Duodenal mucosa (tissue), 2 donors: ENCODE measurements around the gene ADARB2.

Experiments used
- H3K27ac ChIP-seq: one replicate; pipeline ENCODE4 v1.7.0; 2013; ENCODE audit warnings: low read depth, low read length
- H3K27me3 ChIP-seq, 2 donors: one replicate each; pipeline ENCODE4 v1.7.0; 2013; ENCODE audit warnings: low read length in 2 of 2, control low read depth in 1 of 2; ENCODE audit not compliant: insufficient read depth in 2 of 2, control insufficient read depth in 1 of 2
- H3K36me3 ChIP-seq, 2 donors: one replicate each; pipeline ENCODE4 v1.7.0; 2013; ENCODE audit warnings: low read length in 2 of 2, control low read depth in 1 of 2; ENCODE audit not compliant: insufficient read depth in 2 of 2, control insufficient read depth in 1 of 2
- H3K4me1 ChIP-seq, 2 donors: one replicate each; pipeline ENCODE4 v1.7.0; 2013; ENCODE audit warnings: low read length in 2 of 2, control low read depth in 1 of 2; ENCODE audit not compliant: insufficient read depth in 2 of 2, control insufficient read depth in 1 of 2
- H3K4me3 ChIP-seq, 2 donors: one replicate each; pipeline ENCODE4 v1.7.0; 2013; ENCODE audit warnings: low read length in 2 of 2, low read depth in 1 of 2
- H3K9ac ChIP-seq, 2 donors: one replicate each; pipeline ENCODE4 v1.7.0; 2013; ENCODE audit warnings: low read length in 2 of 2, low read depth in 1 of 2
- H3K9me3 ChIP-seq, 2 donors: one replicate each; pipeline ENCODE4 v1.7.0; 2013; ENCODE audit warnings: low read length in 2 of 2, control low read depth in 1 of 2; ENCODE audit not compliant: control insufficient read depth in 1 of 2

The ADARB2 gene

GRCh38 chr10:1716839-1717238 is 20.5 kb downstream of the ADARB2 start:
- Histone ChIP-seq H3K4me1 (no peaks in the 10 kb centered on the region), H3K27me3 (peaks cover 4 to 8% of the 10 kb centered on the region in 2 donors), H3K36me3 (no peaks in the 10 kb centered on the region), H3K9ac (no peak overlapping the region), H3K9me3 (no peaks in the 10 kb centered on the region), H3K4me3 (no peak overlapping the region), H3K27ac (no peak overlapping the region)

DNA sequence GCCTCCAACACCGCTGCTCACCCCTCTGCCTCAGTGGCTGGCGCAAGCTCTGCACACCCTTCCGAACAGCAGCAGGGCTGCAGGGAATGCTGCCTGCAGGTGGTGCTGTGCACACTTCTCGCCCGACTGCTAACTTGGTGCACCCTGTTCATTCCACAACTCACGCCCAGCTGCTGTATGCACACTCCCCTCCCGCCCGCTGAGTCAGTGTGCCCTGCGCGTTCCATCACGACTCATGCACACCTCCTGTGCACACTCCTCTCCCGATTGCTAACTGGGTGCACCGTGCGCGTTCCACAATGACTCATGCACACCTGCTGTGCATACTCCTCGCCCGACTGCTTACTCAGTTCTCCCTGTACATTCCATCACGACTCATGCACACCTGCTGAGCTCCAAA is 21.5 kb downstream of the ADARB2 start:
- Histone ChIP-seq H3K9ac (no peak overlapping the region), H3K27ac (no peak overlapping the region), H3K4me3 (no peak overlapping the region), H3K9me3 (no peaks in the 10 kb centered on the region), H3K36me3 (no peaks in the 10 kb centered on the region), H3K27me3 (peaks cover 4 to 8% of the 10 kb centered on the region in 2 donors), H3K4me1 (no peaks in the 10 kb centered on the region)

DNA sequence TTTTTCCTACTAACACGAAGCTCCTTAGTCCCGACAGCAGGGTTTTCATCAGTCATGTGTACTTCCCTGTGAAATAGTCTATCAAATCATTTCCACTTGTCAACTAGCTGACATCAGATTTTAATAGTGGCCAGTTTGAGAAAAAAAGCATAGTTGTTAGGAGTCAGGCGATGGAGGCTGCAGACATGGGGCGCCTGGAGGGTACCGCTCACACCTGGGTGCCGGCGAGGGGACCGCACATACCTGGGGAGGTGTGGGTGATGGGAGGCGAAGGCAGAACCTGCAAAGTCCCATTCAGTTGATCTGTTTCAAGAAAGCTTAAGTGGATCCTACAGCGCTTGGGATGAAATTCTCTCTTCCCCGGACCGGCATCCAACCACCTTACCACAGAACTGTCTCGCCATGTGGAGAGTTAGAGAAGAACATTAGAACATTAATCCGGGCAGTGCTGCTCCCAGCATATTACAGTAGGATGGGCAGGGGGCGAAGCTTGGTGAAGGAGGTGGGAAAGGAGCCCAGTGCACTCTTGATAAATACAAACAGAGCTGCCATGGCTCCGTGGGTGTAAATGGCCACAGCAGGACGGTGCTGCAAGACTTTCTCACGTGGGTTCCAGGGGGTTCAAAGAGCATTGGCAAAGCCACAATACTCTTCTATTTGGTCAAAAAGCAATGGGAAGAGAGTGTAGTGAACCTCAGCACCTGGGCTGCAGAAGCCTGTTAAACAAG is 24.2 kb downstream of the ADARB2 start:
- no peaks in the 10 kb centered on the region for H3K4me1 ChIP-seq
- H3K4me3 ChIP-seq, result no peak overlapping the region
- no peaks in the 10 kb centered on the region for H3K9me3 ChIP-seq
- peaks cover 4 to 8% of the 10 kb centered on the region in 2 donors for H3K27me3 ChIP-seq
- H3K27ac ChIP-seq, result no peak overlapping the region
- H3K9ac ChIP-seq, result no peak overlapping the region
- H3K36me3 ChIP-seq, result no peaks in the 10 kb centered on the region

DNA sequence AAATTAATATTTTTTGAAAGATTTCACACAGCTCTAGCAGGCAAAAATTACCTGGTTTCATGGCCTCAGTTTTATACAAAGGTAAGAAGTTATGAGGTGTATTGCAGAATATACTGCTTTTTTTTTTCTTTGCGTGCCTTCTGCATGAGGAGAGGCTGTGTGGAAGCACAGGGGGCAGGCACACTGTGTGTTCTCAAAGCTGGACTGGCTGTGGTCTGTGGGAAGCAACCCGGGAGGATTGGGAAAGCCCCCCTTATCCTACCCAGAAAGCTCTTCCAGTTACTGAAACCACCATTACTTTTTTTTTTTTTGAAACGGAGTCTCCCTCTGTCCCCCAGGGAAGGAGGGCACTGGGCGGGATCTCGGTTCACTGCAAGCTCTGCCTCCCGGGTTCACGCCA is 25.0 kb downstream of the ADARB2 start:
- Histone ChIP-seq H3K4me3 (no peak overlapping the region), H3K36me3 (no peaks in the 10 kb centered on the region), H3K9ac (no peak overlapping the region), H3K9me3 (no peaks in the 10 kb centered on the region), H3K4me1 (no peaks in the 10 kb centered on the region), H3K27me3 (peaks cover 4 to 8% of the 10 kb centered on the region in 2 donors), H3K27ac (no peak overlapping the region)

DNA sequence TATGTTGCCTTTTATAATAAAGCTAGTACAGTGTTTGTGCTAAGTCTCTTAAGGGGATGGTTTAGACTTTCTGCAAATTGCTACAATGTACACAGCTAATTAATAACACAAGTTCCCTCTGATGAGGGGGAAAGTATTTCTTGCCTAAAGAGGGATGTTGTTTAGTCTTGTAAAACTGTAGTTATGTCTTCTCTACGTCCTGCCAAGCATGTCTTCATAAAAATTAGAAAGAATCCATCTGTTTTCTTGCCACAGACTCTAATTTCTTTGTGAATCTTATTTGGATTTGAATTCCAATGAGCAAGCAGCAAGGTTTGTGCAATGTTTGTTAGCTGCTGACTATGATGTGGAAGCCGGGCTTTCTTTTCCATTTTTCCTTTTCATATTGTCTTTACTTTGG is 28.2 kb downstream of the ADARB2 start:
- Histone ChIP-seq H3K9me3 (no peaks in the 10 kb centered on the region), H3K9ac (no peak overlapping the region), H3K4me1 (no peaks in the 10 kb centered on the region), H3K27me3 (peaks cover 0 to 8% of the 10 kb centered on the region in 2 donors), H3K27ac (no peak overlapping the region), H3K4me3 (no peak overlapping the region), H3K36me3 (no peaks in the 10 kb centered on the region)

GRCh38 chr10:1708746-1709145 is 28.6 kb downstream of the ADARB2 start:
- Histone ChIP-seq H3K4me1 (no peaks in the 10 kb centered on the region), H3K9me3 (peaks cover 0 to 2% of the 10 kb centered on the region in 2 donors), H3K27me3 (peaks cover 0 to 8% of the 10 kb centered on the region in 2 donors), H3K36me3 (no peaks in the 10 kb centered on the region), H3K9ac (no peak overlapping the region), H3K4me3 (no peak overlapping the region), H3K27ac (no peak overlapping the region)

DNA sequence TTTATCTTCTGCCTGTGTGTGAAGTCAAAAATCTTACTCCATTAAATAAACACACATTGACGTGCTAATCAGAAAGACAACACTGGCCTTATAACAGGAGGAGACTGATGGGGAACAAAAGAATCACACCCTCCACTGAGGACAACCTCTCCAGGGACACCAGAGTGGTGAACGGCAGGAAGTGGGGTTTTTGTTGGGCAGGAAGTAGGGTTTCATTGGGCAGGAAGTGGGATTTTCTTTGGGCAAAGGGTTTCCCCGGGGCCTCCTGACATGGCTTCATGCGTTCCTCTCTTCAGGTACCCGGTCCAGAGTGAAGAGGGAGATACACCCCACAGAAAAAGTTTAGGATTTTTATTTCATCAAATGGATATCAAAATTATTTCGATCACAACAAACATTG is 30.6 kb downstream of the ADARB2 start:
- Histone ChIP-seq H3K27me3 (no peaks in the 10 kb centered on the region), H3K36me3 (no peaks in the 10 kb centered on the region), H3K27ac (no peak overlapping the region), H3K4me1 (no peaks in the 10 kb centered on the region), H3K9me3 (peaks cover 0 to 3% of the 10 kb centered on the region in 2 donors), H3K4me3 (no peak overlapping the region), H3K9ac (no peak overlapping the region)

DNA sequence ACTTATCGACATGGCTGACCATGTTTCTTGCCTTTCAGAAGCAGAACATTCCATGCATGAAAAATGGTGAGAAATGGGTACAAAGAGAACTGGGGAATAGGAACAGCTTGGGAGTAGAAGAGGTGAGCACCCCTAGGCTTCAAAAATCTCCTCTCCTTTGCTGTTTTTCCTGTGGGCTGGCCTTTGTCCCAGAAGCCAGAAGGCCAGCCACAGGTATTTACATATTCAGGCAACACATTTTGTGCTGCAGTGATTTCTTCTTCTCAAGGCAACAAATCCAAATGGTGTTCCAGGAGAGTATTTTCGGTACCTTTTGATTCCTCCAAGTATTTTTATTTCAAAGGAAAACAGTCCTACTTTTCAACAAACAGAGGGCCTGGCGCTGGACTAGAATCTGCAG is 31.1 kb downstream of the ADARB2 start:
- H3K4me3 ChIP-seq, result no peak overlapping the region
- H3K27me3 ChIP-seq, result no peaks in the 10 kb centered on the region
- no peak overlapping the region for H3K27ac ChIP-seq
- no peaks in the 10 kb centered on the region for H3K4me1 ChIP-seq
- H3K9me3 ChIP-seq, result peaks cover 0 to 3% of the 10 kb centered on the region in 2 donors
- no peaks in the 10 kb centered on the region for H3K36me3 ChIP-seq
- H3K9ac ChIP-seq, result no peak overlapping the region

DNA sequence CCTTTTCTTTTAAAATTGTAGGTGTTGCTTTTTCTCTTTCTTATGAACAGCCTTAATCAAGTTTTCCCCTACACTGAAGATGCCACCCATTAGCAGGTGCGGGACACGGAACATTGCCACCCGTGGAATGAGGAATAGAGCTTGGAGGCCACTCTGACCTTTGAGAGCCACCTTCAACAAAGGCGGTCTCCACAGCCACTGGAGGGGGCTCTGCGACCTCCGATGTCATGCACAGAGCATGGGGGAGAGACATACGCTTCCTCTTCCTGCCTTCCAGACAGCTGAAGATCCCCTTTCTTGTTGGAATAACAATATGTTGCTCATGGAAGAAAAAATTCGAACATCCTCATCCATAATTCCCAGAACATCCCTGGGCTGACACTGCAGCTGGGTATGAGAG is 39.1 kb downstream of the ADARB2 start:
- H3K27ac ChIP-seq, result no peak overlapping the region
- no peak overlapping the region for H3K9ac ChIP-seq
- peaks cover 3 to 5% of the 10 kb centered on the region in 2 donors for H3K9me3 ChIP-seq
- no peaks in the 10 kb centered on the region for H3K27me3 ChIP-seq
- no peak overlapping the region for H3K4me3 ChIP-seq
- no peaks in the 10 kb centered on the region for H3K36me3 ChIP-seq
- H3K4me1 ChIP-seq, result no peaks in the 10 kb centered on the region

DNA sequence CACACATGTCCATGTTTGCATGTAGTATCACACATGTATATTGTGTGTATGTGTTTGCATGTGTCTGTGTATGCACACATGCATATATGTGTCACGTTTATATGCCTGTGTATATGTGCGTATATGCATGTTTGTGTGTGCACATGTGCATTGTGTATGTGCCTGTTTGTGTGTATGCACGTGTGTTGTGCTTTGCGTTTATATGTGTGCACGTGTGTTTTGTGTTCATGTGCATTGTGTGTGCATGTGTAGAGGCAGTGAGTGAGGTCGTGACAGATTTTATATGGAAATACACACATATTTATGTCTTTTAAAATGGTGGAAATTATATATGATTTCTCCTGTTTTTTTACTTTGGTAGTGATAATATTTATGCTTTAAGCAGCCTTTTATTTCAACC is 41.2 kb downstream of the ADARB2 start:
- Histone ChIP-seq H3K36me3 (no peaks in the 10 kb centered on the region), H3K9ac (no peak overlapping the region), H3K9me3 (peaks cover 3 to 5% of the 10 kb centered on the region in 2 donors), H3K27me3 (no peaks in the 10 kb centered on the region), H3K27ac (no peak overlapping the region), H3K4me1 (no peaks in the 10 kb centered on the region), H3K4me3 (no peak overlapping the region)
